T-helper 1 cell treated with Interleukin-12 subunit alpha and Interleukin-12 subunit beta and Interleukin-4 antibody, amounts not matched to agents 30 μg/mL and 1 μg/mL, for 36 hours (primary cell): ENCODE results near the gene PARP12.

Source experiments
- H3K27ac Mint-ChIP-seq: one replicate; pipeline ENCODE4 v1.8.0; 2021; ENCODE audit warnings: mild to moderate bottlenecking, mixed read lengths
- H3K27me3 Mint-ChIP-seq: one replicate; pipeline ENCODE4 v1.8.0; 2021; ENCODE audit warnings: low read depth, mixed read lengths
- H3K36me3 Mint-ChIP-seq: one replicate; pipeline ENCODE4 v1.8.0; 2021; ENCODE audit warnings: low read depth, mixed read lengths
- H3K4me1 Mint-ChIP-seq: one replicate; pipeline ENCODE4 v1.8.0; 2021; ENCODE audit warnings: low read depth, mixed read lengths
- H3K4me3 Mint-ChIP-seq: one replicate; pipeline ENCODE4 v1.8.0; 2021; ENCODE audit warnings: mild to moderate bottlenecking, moderate library complexity, mixed read lengths
- H3K9me3 Mint-ChIP-seq: one replicate; pipeline ENCODE4 v1.8.0; 2021; ENCODE audit warnings: mixed read lengths

Gene PARP12

GRCh38 chr7:140021603-140022002, 41.1 kb downstream of the PARP12 start:
- H3K27me3 Mint-ChIP-seq: no peaks in the 10 kb centered on the region
- no peak overlapping the region for H3K27ac Mint-ChIP-seq
- no peaks in the 10 kb centered on the region for H3K9me3 Mint-ChIP-seq
- H3K4me1 Mint-ChIP-seq: peaks cover 3% of the 10 kb centered on the region
- H3K4me3 Mint-ChIP-seq: no peak overlapping the region
- peaks cover 34% of the 10 kb centered on the region for H3K36me3 Mint-ChIP-seq

- H3K4me3 Mint-ChIP-seq: no peak overlapping the region
- no peaks in the 10 kb centered on the region for H3K27me3 Mint-ChIP-seq
- no peak overlapping the region for H3K27ac Mint-ChIP-seq
- no peaks in the 10 kb centered on the region for H3K9me3 Mint-ChIP-seq
- peaks cover 3% of the 10 kb centered on the region for H3K4me1 Mint-ChIP-seq
- peaks cover 25% of the 10 kb centered on the region for H3K36me3 Mint-ChIP-seq
Observed at GRCh38 chr7:140019606-140020005, 43.1 kb downstream of the PARP12 start.

- H3K27me3 Mint-ChIP-seq: no peaks in the 10 kb centered on the region
- peaks cover 22% of the 10 kb centered on the region for H3K36me3 Mint-ChIP-seq
- no peak overlapping the region for H3K4me3 Mint-ChIP-seq
- H3K4me1 Mint-ChIP-seq: peaks cover 3% of the 10 kb centered on the region
- no peak overlapping the region for H3K27ac Mint-ChIP-seq
- H3K9me3 Mint-ChIP-seq: no peaks in the 10 kb centered on the region
Observed at GRCh38 chr7:140019172-140019571, 43.6 kb downstream of the PARP12 start.

GRCh38 chr7:140018125-140019043, 44.4 kb downstream of the PARP12 start:
- H3K27ac Mint-ChIP-seq: no peak overlapping the region
- peaks cover 3% of the 10 kb centered on the region for H3K4me1 Mint-ChIP-seq
- no peaks in the 10 kb centered on the region for H3K9me3 Mint-ChIP-seq
- peaks cover 14% of the 10 kb centered on the region for H3K36me3 Mint-ChIP-seq
- no peak overlapping the region for H3K4me3 Mint-ChIP-seq
- H3K27me3 Mint-ChIP-seq: no peaks in the 10 kb centered on the region

GRCh38 chr7:140017543-140017942, 45.2 kb downstream of the PARP12 start:
- Mint-ChIP-seq H3K36me3 (peaks cover 11% of the 10 kb centered on the region), H3K9me3 (no peaks in the 10 kb centered on the region), H3K27ac (no peak overlapping the region), H3K27me3 (no peaks in the 10 kb centered on the region), H3K4me3 (no peak overlapping the region), H3K4me1 (peaks cover 3% of the 10 kb centered on the region)

GRCh38 chr7:140017034-140017433, 45.7 kb downstream of the PARP12 start:
- H3K9me3 Mint-ChIP-seq: no peaks in the 10 kb centered on the region
- no peaks in the 10 kb centered on the region for H3K27me3 Mint-ChIP-seq

GRCh38 chr7:140016540-140016939, 46.2 kb downstream of the PARP12 start:
- Mint-ChIP-seq H3K4me1 (no peaks in the 10 kb centered on the region), H3K27ac (no peak overlapping the region), H3K27me3 (no peaks in the 10 kb centered on the region)

More at GRCh38 chr7:140017034-140017433, 45.7 kb downstream of the PARP12 start:
- Mint-ChIP-seq H3K4me3 (no peak overlapping the region), H3K36me3 (peaks cover 6% of the 10 kb centered on the region), H3K4me1 (peaks cover 3% of the 10 kb centered on the region), H3K27ac (no peak overlapping the region)

GRCh38 chr7:140015471-140015970, 47.2 kb downstream of the PARP12 start:
- Mint-ChIP-seq H3K4me1 (no peaks in the 10 kb centered on the region), H3K4me3 (no peak overlapping the region), H3K9me3 (no peaks in the 10 kb centered on the region), H3K27ac (no peak overlapping the region), H3K36me3 (no peaks in the 10 kb centered on the region), H3K27me3 (peaks cover 3% of the 10 kb centered on the region)

More at GRCh38 chr7:140016540-140016939, 46.2 kb downstream of the PARP12 start:
- H3K36me3 Mint-ChIP-seq: peaks cover 2% of the 10 kb centered on the region
- H3K4me3 Mint-ChIP-seq: no peak overlapping the region
- no peaks in the 10 kb centered on the region for H3K9me3 Mint-ChIP-seq

- no peaks in the 10 kb centered on the region for H3K36me3 Mint-ChIP-seq
- peaks cover 3% of the 10 kb centered on the region for H3K27me3 Mint-ChIP-seq
- no peak overlapping the region for H3K27ac Mint-ChIP-seq
- no peaks in the 10 kb centered on the region for H3K9me3 Mint-ChIP-seq
- H3K4me1 Mint-ChIP-seq: no peaks in the 10 kb centered on the region
- H3K4me3 Mint-ChIP-seq: no peak overlapping the region
Observed at GRCh38 chr7:140014123-140014522, 48.6 kb downstream of the PARP12 start.

- Mint-ChIP-seq H3K4me1 (no peaks in the 10 kb centered on the region), H3K4me3 (no peak overlapping the region), H3K27ac (no peak overlapping the region)
Observed at GRCh38 chr7:140013676-140014075, 49.1 kb downstream of the PARP12 start.

GRCh38 chr7:140010194-140010895, 52.4 kb downstream of the PARP12 start:
- H3K27me3 Mint-ChIP-seq: peaks cover 3% of the 10 kb centered on the region
- H3K27ac Mint-ChIP-seq: no peak overlapping the region
- H3K4me1 Mint-ChIP-seq: no peaks in the 10 kb centered on the region
- H3K9me3 Mint-ChIP-seq: no peaks in the 10 kb centered on the region
- no peak overlapping the region for H3K4me3 Mint-ChIP-seq
- H3K36me3 Mint-ChIP-seq: no peaks in the 10 kb centered on the region

More at GRCh38 chr7:140013676-140014075, 49.1 kb downstream of the PARP12 start:
- no peaks in the 10 kb centered on the region for H3K9me3 Mint-ChIP-seq
- no peaks in the 10 kb centered on the region for H3K36me3 Mint-ChIP-seq
- peaks cover 3% of the 10 kb centered on the region for H3K27me3 Mint-ChIP-seq

GRCh38 chr7:140009735-140010134, 53.0 kb downstream of the PARP12 start:
- H3K4me3 Mint-ChIP-seq: no peak overlapping the region
- peaks cover 3% of the 10 kb centered on the region for H3K27me3 Mint-ChIP-seq
- H3K36me3 Mint-ChIP-seq: no peaks in the 10 kb centered on the region
- no peak overlapping the region for H3K27ac Mint-ChIP-seq
- H3K4me1 Mint-ChIP-seq: no peaks in the 10 kb centered on the region
- H3K9me3 Mint-ChIP-seq: no peaks in the 10 kb centered on the region

GRCh38 chr7:140008755-140009610, 53.8 kb downstream of the PARP12 start:
- H3K36me3 Mint-ChIP-seq: no peaks in the 10 kb centered on the region
- H3K9me3 Mint-ChIP-seq: no peaks in the 10 kb centered on the region
- H3K4me3 Mint-ChIP-seq: no peak overlapping the region
- H3K4me1 Mint-ChIP-seq: no peaks in the 10 kb centered on the region
- H3K27me3 Mint-ChIP-seq: peaks cover 3% of the 10 kb centered on the region
- H3K27ac Mint-ChIP-seq: no peak overlapping the region

- no peak overlapping the region for H3K4me3 Mint-ChIP-seq
- no peaks in the 10 kb centered on the region for H3K9me3 Mint-ChIP-seq
- no peaks in the 10 kb centered on the region for H3K36me3 Mint-ChIP-seq
- no peak overlapping the region for H3K27ac Mint-ChIP-seq
- H3K27me3 Mint-ChIP-seq: peaks cover 3% of the 10 kb centered on the region
- no peaks in the 10 kb centered on the region for H3K4me1 Mint-ChIP-seq
Observed at GRCh38 chr7:140007051-140007690, 55.6 kb downstream of the PARP12 start.
